Measurements from ENCODE around the gene ENO2.
"Not testable (repeated sequence)": the region's sequence is repeated elsewhere in the genome, so short reads cannot be mapped to it uniquely, and the experiment has no call there.

Gene ENO2

GRCh38 chr12:6890789-6891645, 23.4 kb upstream of the ENO2 start:
- no peaks in the 10 kb centered on the region for H3K36me3 ChIP-seq (replicated peaks; ENCODE audit: insufficient read depth, low read length)
- no peaks in the 10 kb centered on the region for H3K9me2 ChIP-seq (replicated peaks; ENCODE audit: insufficient read depth, low read length)
- H3K79me2 ChIP-seq (ENCODE audit: low read length), result no peaks in the 10 kb centered on the region
- H3K4me2 ChIP-seq (ENCODE audit: low read depth, low read length), result peak overlapping the region; percentile 86
- no peaks in the 10 kb centered on the region for H3K9me3 ChIP-seq (replicated peaks; ENCODE audit: insufficient read depth, low read length)
- peaks cover 11% of the 10 kb centered on the region for H3K4me1 ChIP-seq (ENCODE audit: low read length)
- peak overlapping the region; percentile 64 for H3K9ac ChIP-seq (ENCODE audit: low read length)
- H3F3A ChIP-seq (ENCODE audit: insufficient read depth, low read length), result peaks cover 9% of the 10 kb centered on the region; the same call in 1 of the 2 replicates
- TF ChIP-seq CTCF (IDR thresholded peaks at IDR 0.05; ENCODE audit: low read length) (peak; percentile 87), EZH2 (optimal IDR thresholded peaks at IDR 0.05; ENCODE audit: low read depth, low read length) (no peak)
- H4K20me1 ChIP-seq (ENCODE audit: insufficient read depth, low read length), result no peaks in the 10 kb centered on the region
- no peaks in the 10 kb centered on the region for H3K27me3 ChIP-seq (replicated peaks; ENCODE audit: insufficient read depth, low read length)
- DNase-seq, result peak; percentile 99
- peak overlapping the region; percentile 77 for H3K27ac ChIP-seq (ENCODE audit: low read length)
- peak overlapping the region; percentile 46 for H3K4me3 ChIP-seq (ENCODE audit: low read length)
- peak overlapping the region; percentile 71 for H2AFZ ChIP-seq (ENCODE audit: low read length)

GRCh38 chr12:6891646-6892001, 22.8 kb upstream of the ENO2 start:
- H3K4me3 ChIP-seq (ENCODE audit: low read length), result peak overlapping the region; percentile 46
- peak overlapping the region; percentile 64 for H3K9ac ChIP-seq (ENCODE audit: low read length)
- no peaks in the 10 kb centered on the region for H3K79me2 ChIP-seq (ENCODE audit: low read length)
- H3K4me1 ChIP-seq (ENCODE audit: low read length), result peaks cover 11% of the 10 kb centered on the region
- no peaks in the 10 kb centered on the region for H3K9me2 ChIP-seq (replicated peaks; ENCODE audit: insufficient read depth, low read length)
- H3K27me3 ChIP-seq (replicated peaks; ENCODE audit: insufficient read depth, low read length), result no peaks in the 10 kb centered on the region
- peaks cover 9% of the 10 kb centered on the region; the same call in 1 of the 2 replicates for H3F3A ChIP-seq (ENCODE audit: insufficient read depth, low read length)
- no peak for TF ChIP-seq CTCF (IDR thresholded peaks at IDR 0.05; ENCODE audit: low read length)
- TF ChIP-seq EZH2 (optimal IDR thresholded peaks at IDR 0.05; ENCODE audit: low read depth, low read length), result no peak
- no peak for TF ChIP-seq EZH2phosphoT487 (IDR thresholded peaks at IDR 0.05; ENCODE audit: low read length)
- no peaks in the 10 kb centered on the region for H4K20me1 ChIP-seq (ENCODE audit: insufficient read depth, low read length)
- peak overlapping the region; percentile 42 for H2AFZ ChIP-seq (ENCODE audit: low read length)
- H3K36me3 ChIP-seq (replicated peaks; ENCODE audit: insufficient read depth, low read length), result no peaks in the 10 kb centered on the region
- H3K4me2 ChIP-seq (ENCODE audit: low read depth, low read length), result peak overlapping the region; percentile 63
- H3K9me3 ChIP-seq (replicated peaks; ENCODE audit: insufficient read depth, low read length), result no peaks in the 10 kb centered on the region
- no peak for DNase-seq
- peak overlapping the region; percentile 77 for H3K27ac ChIP-seq (ENCODE audit: low read length)

GRCh38 chr12:6892683-6893082, 21.7 kb upstream of the ENO2 start:
- H3K36me3 ChIP-seq (replicated peaks; ENCODE audit: insufficient read depth, low read length); H3F3A ChIP-seq (ENCODE audit: insufficient read depth, low read length); H2AFZ ChIP-seq (ENCODE audit: low read length); H3K79me2 ChIP-seq (ENCODE audit: low read length); H3K27ac ChIP-seq (ENCODE audit: low read length); H4K20me1 ChIP-seq (ENCODE audit: insufficient read depth, low read length); H3K9ac ChIP-seq (ENCODE audit: low read length); DNase-seq; H3K4me2 ChIP-seq (ENCODE audit: low read depth, low read length); H3K4me3 ChIP-seq (ENCODE audit: low read length); H3K27me3 ChIP-seq (replicated peaks; ENCODE audit: insufficient read depth, low read length); H3K9me2 ChIP-seq (replicated peaks; ENCODE audit: insufficient read depth, low read length); H3K9me3 ChIP-seq (replicated peaks; ENCODE audit: insufficient read depth, low read length): not testable (repeated sequence)
- peaks cover 11% of the 10 kb centered on the region for H3K4me1 ChIP-seq (ENCODE audit: low read length)

GRCh38 chr12:6894321-6894720, 20.1 kb upstream of the ENO2 start:
- DNase-seq, result no peak
- H3K27me3 ChIP-seq (replicated peaks; ENCODE audit: insufficient read depth, low read length), result no peaks in the 10 kb centered on the region
- no peaks in the 10 kb centered on the region for H3K79me2 ChIP-seq (ENCODE audit: low read length)
- no peaks in the 10 kb centered on the region for H3K36me3 ChIP-seq (replicated peaks; ENCODE audit: insufficient read depth, low read length)
- no peaks in the 10 kb centered on the region for H3K9me3 ChIP-seq (replicated peaks; ENCODE audit: insufficient read depth, low read length)
- no peak overlapping the region for H3K27ac ChIP-seq (ENCODE audit: low read length)
- H3K9me2 ChIP-seq (replicated peaks; ENCODE audit: insufficient read depth, low read length), result no peaks in the 10 kb centered on the region
- H4K20me1 ChIP-seq (ENCODE audit: insufficient read depth, low read length), result no peaks in the 10 kb centered on the region
- no peak overlapping the region for H3K4me2 ChIP-seq (ENCODE audit: low read depth, low read length)
- peaks cover 9% of the 10 kb centered on the region; the same call in 1 of the 2 replicates for H3F3A ChIP-seq (ENCODE audit: insufficient read depth, low read length)
- H3K4me3 ChIP-seq (ENCODE audit: low read length), result no peak overlapping the region
- TF ChIP-seq EZH2 (optimal IDR thresholded peaks at IDR 0.05; ENCODE audit: low read depth, low read length) (no peak), EZH2phosphoT487 (IDR thresholded peaks at IDR 0.05; ENCODE audit: low read length) (no peak), CTCF (IDR thresholded peaks at IDR 0.05; ENCODE audit: low read length) (no peak)
- peaks cover 11% of the 10 kb centered on the region for H3K4me1 ChIP-seq (ENCODE audit: low read length)
- H2AFZ ChIP-seq (ENCODE audit: low read length), result no peak overlapping the region
- no peak overlapping the region for H3K9ac ChIP-seq (ENCODE audit: low read length)

Data from MM.1S (cell line).